ENCODE measurements around the gene SFTPA2.
A peak's percentile ranks its signal among the peaks of the same experiment; 100 is the strongest.
"Not testable (repeated sequence)": the region's sequence is repeated elsewhere in the genome, so short reads cannot be mapped to it uniquely, and the experiment has no call there.

The SFTPA2 gene

GRCh38 chr10:79585870-79586527 is 25.8 kb upstream of the SFTPA2 start:
- no peaks in the 10 kb centered on the region for H3K9me3 ChIP-seq (ENCODE audit: control insufficient read depth, insufficient read depth, low read length)
- no peaks in the 10 kb centered on the region for H3K4me1 ChIP-seq (ENCODE audit: control insufficient read depth, insufficient read depth, low read length)
- no peak overlapping the region for H3K4me3 ChIP-seq (ENCODE audit: low read depth, low read length)
- H3K36me3 ChIP-seq (ENCODE audit: control insufficient read depth, insufficient read depth, low read length): no peaks in the 10 kb centered on the region
- H3K27me3 ChIP-seq (ENCODE audit: control insufficient read depth, insufficient read depth, low read length): no peaks in the 10 kb centered on the region
- H3K9ac ChIP-seq (ENCODE audit: low read depth, low read length): no peak overlapping the region

GRCh38 chr10:79583488-79584024 is 23.3 kb upstream of the SFTPA2 start:
- no peaks in the 10 kb centered on the region for H3K27me3 ChIP-seq (ENCODE audit: control insufficient read depth, insufficient read depth, low read length)
- no peaks in the 10 kb centered on the region for H3K9me3 ChIP-seq (ENCODE audit: control insufficient read depth, insufficient read depth, low read length)
- no peak overlapping the region for H3K4me3 ChIP-seq (ENCODE audit: low read depth, low read length)
- H3K4me1 ChIP-seq (ENCODE audit: control insufficient read depth, insufficient read depth, low read length): no peaks in the 10 kb centered on the region
- H3K9ac ChIP-seq (ENCODE audit: low read depth, low read length): no peak overlapping the region
- H3K36me3 ChIP-seq (ENCODE audit: control insufficient read depth, insufficient read depth, low read length): no peaks in the 10 kb centered on the region

- not testable (repeated sequence) for H3K4me3 ChIP-seq (ENCODE audit: low read depth, low read length); H3K9ac ChIP-seq (ENCODE audit: low read depth, low read length); H3K4me1 ChIP-seq (ENCODE audit: control insufficient read depth, insufficient read depth, low read length); H3K27me3 ChIP-seq (ENCODE audit: control insufficient read depth, insufficient read depth, low read length); H3K36me3 ChIP-seq (ENCODE audit: control insufficient read depth, insufficient read depth, low read length); H3K9me3 ChIP-seq (ENCODE audit: control insufficient read depth, insufficient read depth, low read length)
These were observed 22.7 kb upstream of the SFTPA2 start for GRCh38 chr10:79582954-79583353.

GRCh38 chr10:79582096-79582495 is 21.9 kb upstream of the SFTPA2 start:
- Histone ChIP-seq H3K4me1 (ENCODE audit: control insufficient read depth, insufficient read depth, low read length) (no peaks in the 10 kb centered on the region), H3K9ac (ENCODE audit: low read depth, low read length) (no peak overlapping the region), H3K27me3 (ENCODE audit: control insufficient read depth, insufficient read depth, low read length) (no peaks in the 10 kb centered on the region), H3K36me3 (ENCODE audit: control insufficient read depth, insufficient read depth, low read length) (no peaks in the 10 kb centered on the region), H3K4me3 (ENCODE audit: low read depth, low read length) (no peak overlapping the region), H3K9me3 (ENCODE audit: control insufficient read depth, insufficient read depth, low read length) (no peaks in the 10 kb centered on the region)

- no peaks in the 10 kb centered on the region for H3K36me3 ChIP-seq (ENCODE audit: control insufficient read depth, insufficient read depth, low read length)
- H3K9me3 ChIP-seq (ENCODE audit: control insufficient read depth, insufficient read depth, low read length): no peaks in the 10 kb centered on the region
- H3K4me3 ChIP-seq (ENCODE audit: low read depth, low read length): no peak overlapping the region
- no peaks in the 10 kb centered on the region for H3K4me1 ChIP-seq (ENCODE audit: control insufficient read depth, insufficient read depth, low read length)
- H3K9ac ChIP-seq (ENCODE audit: low read depth, low read length): no peak overlapping the region
- H3K27me3 ChIP-seq (ENCODE audit: control insufficient read depth, insufficient read depth, low read length): no peaks in the 10 kb centered on the region
These were observed 20.8 kb upstream of the SFTPA2 start for GRCh38 chr10:79581044-79581443.

- Histone ChIP-seq H3K36me3 (ENCODE audit: control insufficient read depth, insufficient read depth, low read length) (no peaks in the 10 kb centered on the region), H3K4me1 (ENCODE audit: control insufficient read depth, insufficient read depth, low read length) (no peaks in the 10 kb centered on the region), H3K9me3 (ENCODE audit: control insufficient read depth, insufficient read depth, low read length) (no peaks in the 10 kb centered on the region), H3K27me3 (ENCODE audit: control insufficient read depth, insufficient read depth, low read length) (no peaks in the 10 kb centered on the region), H3K4me3 (ENCODE audit: low read depth, low read length) (no peak overlapping the region), H3K9ac (ENCODE audit: low read depth, low read length) (no peak overlapping the region)
These were observed 19.2 kb upstream of the SFTPA2 start for GRCh38 chr10:79579361-79579760.

GRCh38 chr10:79570624-79571023 is 10.4 kb upstream of the SFTPA2 start:
- not testable (repeated sequence) for H3K27me3 ChIP-seq (ENCODE audit: control insufficient read depth, insufficient read depth, low read length); H3K9ac ChIP-seq (ENCODE audit: low read depth, low read length); H3K4me1 ChIP-seq (ENCODE audit: control insufficient read depth, insufficient read depth, low read length); H3K36me3 ChIP-seq (ENCODE audit: control insufficient read depth, insufficient read depth, low read length); H3K4me3 ChIP-seq (ENCODE audit: low read depth, low read length); H3K9me3 ChIP-seq (ENCODE audit: control insufficient read depth, insufficient read depth, low read length)

DNA sequence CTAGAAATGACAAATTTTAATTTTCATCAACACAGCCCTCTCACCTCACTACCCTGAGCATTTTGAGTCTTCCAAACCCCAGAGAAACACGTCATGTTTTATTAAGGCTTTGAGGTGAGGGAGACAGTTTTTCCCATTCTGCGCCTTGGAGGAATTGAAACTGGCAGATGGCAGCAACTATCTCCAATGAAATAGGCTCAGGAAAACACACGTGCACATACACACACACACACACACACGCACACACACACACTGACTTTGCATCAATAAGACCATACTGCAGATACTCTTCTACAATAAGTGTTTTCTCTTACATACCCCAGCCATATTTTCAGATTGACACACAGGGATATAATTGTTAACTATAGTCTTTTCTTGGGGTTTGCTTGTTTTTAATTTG is 3.2 kb upstream of the SFTPA2 start:
- H3K9me3 ChIP-seq (ENCODE audit: control insufficient read depth, insufficient read depth, low read length): no peaks in the 10 kb centered on the region
- H3K4me1 ChIP-seq (ENCODE audit: control insufficient read depth, insufficient read depth, low read length): no peaks in the 10 kb centered on the region
- H3K36me3 ChIP-seq (ENCODE audit: control insufficient read depth, insufficient read depth, low read length): no peaks in the 10 kb centered on the region
- no peak overlapping the region for H3K4me3 ChIP-seq (ENCODE audit: low read depth, low read length)
- peaks cover 11% of the 10 kb centered on the region for H3K27me3 ChIP-seq (ENCODE audit: control insufficient read depth, insufficient read depth, low read length)
- H3K9ac ChIP-seq (ENCODE audit: low read depth, low read length): no peak overlapping the region

DNA sequence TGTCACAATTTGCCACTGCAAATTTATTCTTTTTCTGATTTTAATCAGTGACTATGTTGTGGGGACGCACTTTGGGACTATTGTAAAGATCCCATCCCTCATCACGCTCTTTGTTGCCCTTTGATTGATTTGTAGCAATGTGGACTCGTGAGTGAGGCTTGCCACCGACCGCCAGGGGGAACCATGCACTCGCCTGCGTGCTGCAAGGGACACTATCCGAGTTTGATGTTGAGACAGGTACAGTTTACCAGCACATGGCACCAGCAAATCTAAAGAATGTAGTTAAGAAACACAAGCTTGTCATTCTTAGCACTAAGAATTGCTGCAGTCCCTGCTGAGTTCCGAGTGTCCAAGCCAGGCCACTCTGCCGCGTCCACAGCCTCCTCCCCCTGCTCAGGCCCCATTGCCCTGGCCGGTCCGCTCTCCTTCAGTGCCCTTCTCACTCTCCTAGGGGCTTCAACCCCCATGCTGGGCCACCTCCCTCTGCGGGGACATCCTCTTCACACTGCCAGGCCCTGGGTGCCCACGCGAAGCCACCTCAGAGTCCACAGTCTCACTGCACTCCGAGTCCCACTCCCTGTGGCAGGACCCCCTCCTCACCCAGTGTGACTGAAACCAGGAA is 2.0 kb upstream of the SFTPA2 start:
- Histone ChIP-seq H3K9ac (ENCODE audit: low read depth, low read length) (no peak overlapping the region), H3K36me3 (ENCODE audit: control insufficient read depth, insufficient read depth, low read length) (no peaks in the 10 kb centered on the region), H3K27me3 (ENCODE audit: control insufficient read depth, insufficient read depth, low read length) (peaks cover 11% of the 10 kb centered on the region), H3K4me3 (ENCODE audit: low read depth, low read length) (peak overlapping the region; percentile 43), H3K4me1 (ENCODE audit: control insufficient read depth, insufficient read depth, low read length) (no peaks in the 10 kb centered on the region), H3K9me3 (ENCODE audit: control insufficient read depth, insufficient read depth, low read length) (no peaks in the 10 kb centered on the region)

GRCh38 chr10:79561257-79561656 is 1.1 kb upstream of the SFTPA2 start:
- no peak overlapping the region for H3K9ac ChIP-seq (ENCODE audit: low read depth, low read length)
- no peaks in the 10 kb centered on the region for H3K36me3 ChIP-seq (ENCODE audit: control insufficient read depth, insufficient read depth, low read length)
- peaks cover 11% of the 10 kb centered on the region for H3K27me3 ChIP-seq (ENCODE audit: control insufficient read depth, insufficient read depth, low read length)
- H3K4me1 ChIP-seq (ENCODE audit: control insufficient read depth, insufficient read depth, low read length): no peaks in the 10 kb centered on the region
- H3K9me3 ChIP-seq (ENCODE audit: control insufficient read depth, insufficient read depth, low read length): no peaks in the 10 kb centered on the region
- H3K4me3 ChIP-seq (ENCODE audit: low read depth, low read length): no peak overlapping the region

- Histone ChIP-seq H3K4me1 (ENCODE audit: control insufficient read depth, insufficient read depth, low read length) (no peaks in the 10 kb centered on the region), H3K4me3 (ENCODE audit: low read depth, low read length) (no peak overlapping the region), H3K36me3 (ENCODE audit: control insufficient read depth, insufficient read depth, low read length) (no peaks in the 10 kb centered on the region), H3K9me3 (ENCODE audit: control insufficient read depth, insufficient read depth, low read length) (no peaks in the 10 kb centered on the region), H3K27me3 (ENCODE audit: control insufficient read depth, insufficient read depth, low read length) (peaks cover 11% of the 10 kb centered on the region), H3K9ac (ENCODE audit: low read depth, low read length) (no peak overlapping the region)
These were observed 481 bp downstream of the SFTPA2 start for GRCh38 chr10:79559726-79560125.

DNA sequence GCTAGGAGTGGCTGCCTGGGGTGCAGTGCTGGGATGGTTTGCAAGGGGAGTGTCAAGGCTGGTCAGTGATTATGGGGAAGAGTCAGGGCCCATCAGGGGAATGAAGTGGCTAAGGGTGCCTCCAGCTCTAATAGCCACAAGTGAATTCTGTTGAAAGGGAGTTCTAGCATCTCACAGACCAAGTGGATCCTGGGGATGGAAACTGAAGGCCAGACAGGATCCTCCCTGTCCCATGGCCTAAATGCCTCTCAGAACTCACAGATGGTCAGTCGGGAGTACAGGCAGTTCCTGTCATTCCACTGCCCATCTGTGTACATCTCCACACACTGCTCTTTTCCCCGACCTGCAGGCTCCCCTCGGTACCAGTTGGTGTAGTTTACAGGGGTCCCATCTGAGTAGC is 3.2 kb downstream of the SFTPA2 start:
- not testable (repeated sequence) for H3K9ac ChIP-seq (ENCODE audit: low read depth, low read length); H3K4me1 ChIP-seq (ENCODE audit: control insufficient read depth, insufficient read depth, low read length); H3K9me3 ChIP-seq (ENCODE audit: control insufficient read depth, insufficient read depth, low read length); H3K36me3 ChIP-seq (ENCODE audit: control insufficient read depth, insufficient read depth, low read length); H3K27me3 ChIP-seq (ENCODE audit: control insufficient read depth, insufficient read depth, low read length); H3K4me3 ChIP-seq (ENCODE audit: low read depth, low read length)
